ENCODE data around the gene ABL1. TPM values are rescaled to one million over a fixed set of nuclear protein-coding genes. Genes with fewer than 3 reads are reported as not detected.
"Not testable (repeated sequence)": the region's sequence is repeated elsewhere in the genome, so short reads cannot be mapped to it uniquely, and the experiment has no call there.

The ABL1 gene
- total RNA-seq, 1 experiment from 2014 or later, result 11.4 TPM

GRCh38 chr9:130902204-130903185 lies 67.4 kb downstream of the ABL1 start:
- no peak for DNase-seq (ENCODE audit: low read depth)

- DNase-seq (ENCODE audit: low read depth), result no peak
These were observed 68.4 kb downstream of the ABL1 start for GRCh38 chr9:130903194-130904069.

- DNase-seq (ENCODE audit: low read depth), result no peak
These were observed 69.3 kb downstream of the ABL1 start for GRCh38 chr9:130904070-130905044.

- no peak for DNase-seq (ENCODE audit: low read depth)
These were observed 70.3 kb downstream of the ABL1 start for GRCh38 chr9:130905125-130905901.

GRCh38 chr9:130905902-130906734 lies 71.1 kb downstream of the ABL1 start:
- no peak for DNase-seq (ENCODE audit: low read depth)

- DNase-seq (ENCODE audit: low read depth), result no peak
These were observed 71.8 kb downstream of the ABL1 start for GRCh38 chr9:130906735-130907416.

GRCh38 chr9:130908146-130908877 lies 73.3 kb downstream of the ABL1 start:
- DNase-seq (ENCODE audit: low read depth), result no peak

GRCh38 chr9:130908878-130909355 lies 73.9 kb downstream of the ABL1 start:
- DNase-seq (ENCODE audit: low read depth), result no peak

- DNase-seq (ENCODE audit: low read depth), result not testable (repeated sequence)
These were observed 75.0 kb downstream of the ABL1 start for GRCh38 chr9:130910041-130910440.

GRCh38 chr9:130910670-130911069 lies 75.6 kb downstream of the ABL1 start:
- not testable (repeated sequence) for DNase-seq (ENCODE audit: low read depth)

GRCh38 chr9:130911254-130912049 lies 76.4 kb downstream of the ABL1 start:
- DNase-seq (ENCODE audit: low read depth), result no peak

- DNase-seq (ENCODE audit: low read depth), result peak; percentile 88
These were observed 78.0 kb downstream of the ABL1 start for GRCh38 chr9:130912932-130913598.

- DNase-seq (ENCODE audit: low read depth), result no peak
These were observed 78.8 kb downstream of the ABL1 start for GRCh38 chr9:130913599-130914416.

- no peak for DNase-seq (ENCODE audit: low read depth)
These were observed 79.5 kb downstream of the ABL1 start for GRCh38 chr9:130914417-130915095.

GRCh38 chr9:130915096-130915447 lies 80.0 kb downstream of the ABL1 start:
- DNase-seq (ENCODE audit: low read depth), result no peak
